NCI-H1694 treated with DMSO at 0.1 percent for 48 hours (cell line): Measurements from ENCODE around the gene RIN3.

Source experiments
- DNase-seq: peaks from one replicate; lab custom pipeline; 2025; lab: John Stamatoyannopoulos, UW

Gene RIN3

GRCh38 chr14:92597906-92598905 lies 84.6 kb downstream of the RIN3 start:
- no peak for DNase-seq

- DNase-seq = no peak
Observed at GRCh38 chr14:92599811-92600210, 86.2 kb downstream of the RIN3 start.

- no peak for DNase-seq
Observed at GRCh38 chr14:92600318-92601053, 86.9 kb downstream of the RIN3 start.

GRCh38 chr14:92601131-92601710 lies 87.6 kb downstream of the RIN3 start:
- DNase-seq = no peak

- no peak for DNase-seq
Observed at GRCh38 chr14:92601757-92602417, 88.3 kb downstream of the RIN3 start.

- DNase-seq = peak; percentile 69
Observed at GRCh38 chr14:92603309-92604242, 90.0 kb downstream of the RIN3 start.

GRCh38 chr14:92605274-92605940 lies 91.8 kb downstream of the RIN3 start:
- DNase-seq = no peak

- no peak for DNase-seq
Observed at GRCh38 chr14:92607251-92607650, 93.7 kb downstream of the RIN3 start.

GRCh38 chr14:92607702-92608429 lies 94.3 kb downstream of the RIN3 start:
- no peak for DNase-seq

- DNase-seq = no peak
Observed at GRCh38 chr14:92609955-92610354, 96.4 kb downstream of the RIN3 start.

GRCh38 chr14:92610849-92611271 lies 97.3 kb downstream of the RIN3 start:
- no peak for DNase-seq

- DNase-seq = peak; percentile 58
Observed at GRCh38 chr14:92613008-92613658, 99.6 kb downstream of the RIN3 start.

- DNase-seq = no peak
Observed at GRCh38 chr14:92613681-92614260, 100.2 kb downstream of the RIN3 start.

- DNase-seq = no peak
Observed at GRCh38 chr14:92615451-92615850, 101.9 kb downstream of the RIN3 start.

GRCh38 chr14:92616178-92616577 lies 102.6 kb downstream of the RIN3 start:
- no peak for DNase-seq

- DNase-seq = no peak
Observed at GRCh38 chr14:92617581-92617980, 104.0 kb downstream of the RIN3 start.

- no peak for DNase-seq
Observed at GRCh38 chr14:92619671-92620456, 106.3 kb downstream of the RIN3 start.

GRCh38 chr14:92622311-92622710 lies 108.7 kb downstream of the RIN3 start:
- no peak for DNase-seq
